ENCODE results near the gene CBFB.

The CBFB gene

DNA sequence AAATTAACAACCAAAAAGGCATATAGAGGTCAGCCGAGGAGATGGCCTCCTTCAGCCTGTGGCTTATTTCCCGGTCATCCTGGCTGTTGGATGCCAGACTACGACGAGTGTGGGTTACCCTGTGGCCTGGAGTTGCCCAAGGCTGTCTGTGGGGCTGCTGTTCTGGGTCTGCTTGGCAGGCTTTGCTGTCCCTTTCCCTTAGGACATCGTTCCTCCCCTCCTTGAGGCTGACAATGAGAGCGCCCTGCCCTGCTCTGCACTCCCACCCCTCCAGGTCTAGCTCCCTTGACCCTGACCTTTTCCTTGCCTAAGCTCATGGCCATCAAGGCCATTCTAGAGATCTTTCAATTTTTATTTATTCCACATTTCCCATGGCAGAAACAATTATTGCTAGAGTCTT lies 1.9 kb upstream of the CBFB start:
- H3K79me2 ChIP-seq (ENCODE audit: insufficient read depth, low read length), result peaks cover 36% of the 10 kb centered on the region
- H3K4me3 ChIP-seq (ENCODE audit: low read depth in 1 of 2, low read length in 2 of 2), result no peak overlapping the region
- H3K4me2 ChIP-seq (ENCODE audit: insufficient read depth, low read length), result no peak overlapping the region
- no peak overlapping the region for H2AFZ ChIP-seq (ENCODE audit: low read depth, low read length)
- no peak for DNase-seq
- peaks cover 24% of the 10 kb centered on the region for H3K36me3 ChIP-seq (ENCODE audit: insufficient read depth, low read length)
- no peaks in the 10 kb centered on the region for H3K9me3 ChIP-seq (ENCODE audit: insufficient read depth, low read length, severe bottlenecking)
- no peaks in the 10 kb centered on the region for H3K27me3 ChIP-seq (ENCODE audit: insufficient read depth, low read length, poor library complexity)
- peaks cover 28% of the 10 kb centered on the region for H3K4me1 ChIP-seq (ENCODE audit: insufficient read depth, low read length)
- H3K9ac ChIP-seq (ENCODE audit: low read depth, low read length), result no peak overlapping the region
- no peak overlapping the region for H3K27ac ChIP-seq (ENCODE audit: low read length)
- no peak for ATAC-seq (ENCODE audit: insufficient read depth, low read depth)
- TF ChIP-seq, protein P1, sequence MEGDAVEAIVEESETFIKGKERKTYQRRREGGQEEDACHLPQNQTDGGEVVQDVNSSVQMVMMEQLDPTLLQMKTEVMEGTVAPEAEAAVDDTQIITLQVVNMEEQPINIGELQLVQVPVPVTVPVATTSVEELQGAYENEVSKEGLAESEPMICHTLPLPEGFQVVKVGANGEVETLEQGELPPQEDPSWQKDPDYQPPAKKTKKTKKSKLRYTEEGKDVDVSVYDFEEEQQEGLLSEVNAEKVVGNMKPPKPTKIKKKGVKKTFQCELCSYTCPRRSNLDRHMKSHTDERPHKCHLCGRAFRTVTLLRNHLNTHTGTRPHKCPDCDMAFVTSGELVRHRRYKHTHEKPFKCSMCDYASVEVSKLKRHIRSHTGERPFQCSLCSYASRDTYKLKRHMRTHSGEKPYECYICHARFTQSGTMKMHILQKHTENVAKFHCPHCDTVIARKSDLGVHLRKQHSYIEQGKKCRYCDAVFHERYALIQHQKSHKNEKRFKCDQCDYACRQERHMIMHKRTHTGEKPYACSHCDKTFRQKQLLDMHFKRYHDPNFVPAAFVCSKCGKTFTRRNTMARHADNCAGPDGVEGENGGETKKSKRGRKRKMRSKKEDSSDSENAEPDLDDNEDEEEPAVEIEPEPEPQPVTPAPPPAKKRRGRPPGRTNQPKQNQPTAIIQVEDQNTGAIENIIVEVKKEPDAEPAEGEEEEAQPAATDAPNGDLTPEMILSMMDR (IDR thresholded peaks at IDR 0.05; ENCODE audit: borderline replicate concordance, extremely low read depth, low read length, poor library complexity, severe bottlenecking), result no peak
- no peak for TF ChIP-seq EZH2 (IDR thresholded peaks at IDR 0.05; ENCODE audit: borderline replicate concordance, low read depth, low read length, severe bottlenecking)
- peaks cover 21% of the 10 kb centered on the region for H4K20me1 ChIP-seq (ENCODE audit: insufficient read depth, low read length)

DNA sequence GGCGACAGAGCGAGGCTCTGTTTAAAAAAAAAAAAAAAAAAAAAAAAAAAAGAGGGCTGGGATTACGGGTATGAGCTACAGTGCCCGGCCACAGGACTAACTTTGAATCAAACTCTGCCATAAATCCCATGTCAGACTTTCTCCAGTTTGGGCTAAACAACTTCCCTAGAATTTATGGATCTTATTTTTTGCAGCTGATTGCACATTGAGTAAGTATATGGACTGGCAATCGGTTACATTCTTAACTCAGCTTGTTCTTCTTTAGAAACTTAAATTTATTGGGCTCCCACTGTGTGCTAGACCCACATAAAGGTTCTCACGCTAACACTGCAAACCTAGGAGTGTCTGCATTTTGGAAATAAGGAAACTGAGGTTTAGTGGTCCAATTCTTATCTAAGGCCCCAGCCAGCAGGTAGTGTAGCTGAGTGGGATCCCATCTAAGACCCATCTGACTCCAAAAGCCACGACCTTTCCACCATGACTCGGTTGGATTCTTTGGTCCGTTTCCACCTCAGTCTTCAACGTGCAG lies 718 bp upstream of the CBFB start:
- Histone ChIP-seq H3K4me1 (ENCODE audit: insufficient read depth, low read length) (peaks cover 40% of the 10 kb centered on the region), H3K27ac (ENCODE audit: low read length) (peak overlapping the region; percentile 98), H3K36me3 (ENCODE audit: insufficient read depth, low read length) (peaks cover 36% of the 10 kb centered on the region), H4K20me1 (ENCODE audit: insufficient read depth, low read length) (peaks cover 31% of the 10 kb centered on the region), H2AFZ (ENCODE audit: low read depth, low read length) (peak overlapping the region; percentile 94), H3K4me3 (ENCODE audit: low read depth in 1 of 2, low read length in 2 of 2) (peak overlapping the region; percentile 44 to 80; a peak in 3 of 4 replicates), H3K9ac (ENCODE audit: low read depth, low read length) (peak overlapping the region; percentile 97), H3K4me2 (ENCODE audit: insufficient read depth, low read length) (peak overlapping the region; percentile 90), H3K27me3 (ENCODE audit: insufficient read depth, low read length, poor library complexity) (no peaks in the 10 kb centered on the region), H3K9me3 (ENCODE audit: insufficient read depth, low read length, severe bottlenecking) (no peaks in the 10 kb centered on the region), H3K79me2 (ENCODE audit: insufficient read depth, low read length) (peaks cover 48% of the 10 kb centered on the region)
- DNase-seq (no peak), ATAC-seq (ENCODE audit: insufficient read depth, low read depth) (no peak)
- no peak for TF ChIP-seq EZH2 (IDR thresholded peaks at IDR 0.05; ENCODE audit: borderline replicate concordance, low read depth, low read length, severe bottlenecking)
- TF ChIP-seq, protein P1 (IDR thresholded peaks at IDR 0.05; ENCODE audit: borderline replicate concordance, extremely low read depth, low read length, poor library complexity, severe bottlenecking), result no peak

DNA sequence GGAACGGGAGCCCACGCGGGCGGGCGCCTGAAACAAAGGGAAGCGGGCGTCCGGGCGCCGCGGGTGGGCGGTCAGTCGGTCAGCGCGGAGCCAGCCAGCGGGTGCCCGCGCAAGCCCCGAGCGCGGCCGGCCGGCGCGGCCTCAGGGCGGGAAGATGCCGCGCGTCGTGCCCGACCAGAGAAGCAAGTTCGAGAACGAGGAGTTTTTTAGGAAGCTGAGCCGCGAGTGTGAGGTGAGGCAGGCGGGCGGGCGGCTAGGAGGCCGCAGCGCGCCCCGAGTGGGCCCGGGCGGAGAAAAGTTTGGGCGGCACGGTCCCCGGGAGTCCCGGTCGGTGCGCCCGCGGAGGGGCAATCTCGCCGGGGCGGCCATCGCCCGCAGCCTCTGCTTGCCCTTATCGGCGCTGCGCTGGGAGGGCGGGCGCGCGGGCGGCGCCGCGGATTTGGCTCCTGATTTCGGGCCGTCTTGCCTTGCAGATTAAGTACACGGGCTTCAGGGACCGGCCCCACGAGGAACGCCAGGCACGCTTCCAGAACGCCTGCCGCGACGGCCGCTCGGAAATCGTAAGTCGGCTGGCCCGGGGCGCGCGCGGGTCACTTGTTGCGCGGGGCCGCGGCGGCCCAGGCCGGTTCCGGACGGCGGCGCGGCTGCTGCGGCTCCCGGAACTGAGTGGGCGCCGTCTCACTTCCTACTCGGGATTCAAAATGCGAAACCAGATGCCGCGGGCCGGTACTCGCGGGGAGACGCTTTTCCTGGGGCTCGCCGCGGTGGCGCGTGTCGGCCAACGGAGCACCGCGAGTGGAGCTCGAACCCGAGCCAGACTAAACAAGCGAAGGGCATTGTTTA lies 526 bp downstream of the CBFB start:
- peaks cover 46% of the 10 kb centered on the region for H3K4me1 ChIP-seq (ENCODE audit: insufficient read depth, low read length)
- peak overlapping the region; percentile 41 to 84 for H3K4me3 ChIP-seq (ENCODE audit: low read depth in 1 of 2, low read length in 2 of 2)
- peak; percentile 60 for DNase-seq
- H4K20me1 ChIP-seq (ENCODE audit: insufficient read depth, low read length), result peaks cover 40% of the 10 kb centered on the region
- peaks cover 61% of the 10 kb centered on the region for H3K79me2 ChIP-seq (ENCODE audit: insufficient read depth, low read length)
- H2AFZ ChIP-seq (ENCODE audit: low read depth, low read length), result peak overlapping the region; percentile 66
- peak; percentile 41 for ATAC-seq (ENCODE audit: insufficient read depth, low read depth)
- TF ChIP-seq EZH2 (IDR thresholded peaks at IDR 0.05; ENCODE audit: borderline replicate concordance, low read depth, low read length, severe bottlenecking), result no peak
- TF ChIP-seq, protein P1 (IDR thresholded peaks at IDR 0.05; ENCODE audit: borderline replicate concordance, extremely low read depth, low read length, poor library complexity, severe bottlenecking), result no peak
- H3K9ac ChIP-seq (ENCODE audit: low read depth, low read length), result peak overlapping the region; percentile 96
- peaks cover 44% of the 10 kb centered on the region for H3K36me3 ChIP-seq (ENCODE audit: insufficient read depth, low read length)
- H3K4me2 ChIP-seq (ENCODE audit: insufficient read depth, low read length), result peak overlapping the region; percentile 71
- H3K27ac ChIP-seq (ENCODE audit: low read length), result peak overlapping the region; percentile 78
- no peaks in the 10 kb centered on the region for H3K9me3 ChIP-seq (ENCODE audit: insufficient read depth, low read length, severe bottlenecking)
- H3K27me3 ChIP-seq (ENCODE audit: insufficient read depth, low read length, poor library complexity), result no peaks in the 10 kb centered on the region
